ENCODE data around the gene FTSJ3.

FTSJ3 gene

DNA sequence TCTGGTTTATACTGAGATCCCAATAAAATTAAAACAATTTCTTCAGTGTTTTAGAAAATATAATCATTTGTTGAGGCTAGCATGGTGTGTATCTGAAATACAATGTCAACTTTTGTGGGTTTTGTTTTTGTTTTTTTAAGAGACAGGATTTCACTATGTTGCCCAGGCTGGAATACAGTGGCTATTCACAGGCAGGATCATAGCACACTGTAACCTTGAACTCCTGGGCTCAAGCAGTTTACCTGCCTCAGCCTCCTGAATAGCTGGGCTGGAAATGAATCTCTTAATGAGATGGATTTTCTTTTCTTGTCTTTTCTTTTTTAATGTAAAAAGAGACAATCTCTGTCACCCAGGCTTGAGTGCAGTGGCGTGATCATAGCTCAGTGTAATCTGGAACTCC, 41.3 kb downstream of the FTSJ3 start:
- DNase-seq (ENCODE audit: low read depth) = no peak

DNA sequence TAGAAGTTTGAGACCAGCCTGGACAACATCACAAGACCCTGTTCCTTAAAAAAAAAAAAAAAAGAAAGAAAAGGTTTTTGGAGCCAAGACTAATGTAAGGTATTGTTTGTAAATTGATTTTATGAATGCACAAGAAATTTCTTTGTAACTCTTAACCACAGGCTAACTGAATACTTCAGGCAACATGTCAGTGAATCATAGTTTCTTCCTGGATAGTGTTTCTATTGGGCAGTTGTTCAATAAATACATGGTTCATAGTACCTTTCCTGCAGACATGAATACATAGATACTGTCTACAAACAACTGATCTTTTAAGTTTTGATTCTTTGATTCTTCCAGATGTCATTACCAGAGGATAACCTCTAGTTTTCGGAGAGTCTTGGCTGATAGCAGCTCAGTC, 41.9 kb downstream of the FTSJ3 start:
- no peak for DNase-seq (ENCODE audit: low read depth)

DNA sequence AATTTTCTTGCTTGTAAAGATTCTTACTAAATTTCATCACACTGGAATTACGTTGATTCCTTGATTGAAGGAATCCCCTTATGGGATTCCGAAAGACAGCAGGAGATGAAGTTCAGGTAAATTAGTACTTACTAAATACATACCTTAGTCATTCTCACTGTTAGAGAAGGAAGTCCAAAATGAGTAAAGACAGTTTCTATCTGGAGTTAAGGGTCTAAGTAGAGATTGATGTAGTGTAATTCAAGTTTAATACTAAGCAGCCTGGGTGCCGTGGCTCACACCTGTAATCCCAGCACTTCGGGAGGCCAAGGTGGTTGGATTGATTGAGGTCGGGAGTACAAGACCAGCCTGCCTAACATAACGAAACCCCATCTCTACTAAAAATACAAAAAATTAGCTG, 43.9 kb downstream of the FTSJ3 start:
- DNase-seq (ENCODE audit: low read depth) = no peak

DNA sequence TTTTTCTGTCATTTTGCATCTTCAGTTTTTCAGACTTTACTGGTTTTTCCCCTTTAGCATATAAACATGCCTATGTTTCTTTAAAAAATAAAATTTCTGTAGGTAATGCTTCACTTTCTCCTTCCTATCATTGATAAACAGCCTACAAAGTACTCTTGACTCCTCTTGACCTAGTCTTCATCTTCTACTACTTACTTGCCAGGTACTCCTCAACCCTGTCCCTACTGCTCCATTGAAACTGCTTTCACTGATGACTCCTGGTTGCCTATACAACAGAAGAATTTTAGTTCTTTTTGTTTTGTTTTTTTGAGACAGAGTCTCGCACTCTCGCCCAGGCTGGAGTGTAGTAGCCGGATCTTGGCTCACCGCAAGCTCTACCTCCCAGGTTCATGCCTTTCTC, 46.5 kb downstream of the FTSJ3 start:
- no peak for DNase-seq (ENCODE audit: low read depth)

DNA sequence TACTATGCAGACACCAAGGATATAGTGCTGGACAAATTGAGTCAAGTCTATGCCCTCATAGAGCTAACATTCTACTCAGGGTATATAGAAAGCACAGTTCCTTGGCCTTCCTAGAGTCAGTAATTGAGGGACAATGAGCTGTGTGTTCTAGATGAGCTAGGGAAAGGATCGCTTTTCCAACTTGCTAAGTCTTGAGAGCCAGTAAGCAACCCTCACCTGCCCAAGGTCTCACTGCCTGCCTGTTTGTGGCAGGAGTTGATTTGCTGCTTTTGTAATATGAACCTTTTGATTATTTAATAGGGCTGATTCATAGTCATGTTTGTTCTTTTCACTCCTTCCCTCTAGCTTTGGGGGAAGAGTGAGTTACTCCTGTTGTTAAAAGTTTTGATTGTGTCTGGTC, 47.0 kb downstream of the FTSJ3 start:
- no peak for DNase-seq (ENCODE audit: low read depth)

DNA sequence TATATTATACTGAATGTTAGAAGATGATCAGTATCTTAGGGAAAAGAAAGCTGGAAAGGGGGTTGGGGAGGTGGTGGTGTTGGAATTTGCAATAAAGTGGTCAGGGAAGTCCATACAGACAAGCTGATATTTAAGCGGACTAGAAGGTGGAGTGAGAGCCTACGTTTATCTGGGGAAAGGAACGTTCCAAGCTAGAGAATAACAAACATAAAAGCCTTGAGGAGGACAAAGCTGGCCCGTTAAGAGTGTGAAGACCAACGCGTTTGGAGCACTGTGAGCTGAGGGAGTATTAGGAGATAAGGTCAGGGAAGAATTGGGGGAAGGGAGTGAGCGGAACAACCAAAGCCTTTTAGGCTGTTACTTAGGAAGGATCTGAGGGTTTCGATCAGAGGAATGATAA, 52.0 kb downstream of the FTSJ3 start:
- no peak for DNase-seq (ENCODE audit: low read depth)

DNA sequence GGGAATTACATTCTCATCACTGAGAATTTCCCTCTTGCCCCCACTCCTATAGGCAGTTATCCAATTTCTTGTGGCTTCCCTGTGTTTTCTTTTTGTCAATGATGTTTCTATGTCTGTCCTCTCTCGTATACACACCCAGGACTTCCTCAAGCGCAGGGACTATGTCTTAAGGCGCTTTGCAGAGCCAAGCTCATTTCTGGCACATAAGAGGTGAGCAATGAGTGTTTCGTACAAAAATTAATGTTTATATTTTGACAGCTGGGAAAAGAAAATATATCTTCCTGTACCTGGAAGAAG, 52.5 kb downstream of the FTSJ3 start:
- no peak for DNase-seq (ENCODE audit: low read depth)

DNA sequence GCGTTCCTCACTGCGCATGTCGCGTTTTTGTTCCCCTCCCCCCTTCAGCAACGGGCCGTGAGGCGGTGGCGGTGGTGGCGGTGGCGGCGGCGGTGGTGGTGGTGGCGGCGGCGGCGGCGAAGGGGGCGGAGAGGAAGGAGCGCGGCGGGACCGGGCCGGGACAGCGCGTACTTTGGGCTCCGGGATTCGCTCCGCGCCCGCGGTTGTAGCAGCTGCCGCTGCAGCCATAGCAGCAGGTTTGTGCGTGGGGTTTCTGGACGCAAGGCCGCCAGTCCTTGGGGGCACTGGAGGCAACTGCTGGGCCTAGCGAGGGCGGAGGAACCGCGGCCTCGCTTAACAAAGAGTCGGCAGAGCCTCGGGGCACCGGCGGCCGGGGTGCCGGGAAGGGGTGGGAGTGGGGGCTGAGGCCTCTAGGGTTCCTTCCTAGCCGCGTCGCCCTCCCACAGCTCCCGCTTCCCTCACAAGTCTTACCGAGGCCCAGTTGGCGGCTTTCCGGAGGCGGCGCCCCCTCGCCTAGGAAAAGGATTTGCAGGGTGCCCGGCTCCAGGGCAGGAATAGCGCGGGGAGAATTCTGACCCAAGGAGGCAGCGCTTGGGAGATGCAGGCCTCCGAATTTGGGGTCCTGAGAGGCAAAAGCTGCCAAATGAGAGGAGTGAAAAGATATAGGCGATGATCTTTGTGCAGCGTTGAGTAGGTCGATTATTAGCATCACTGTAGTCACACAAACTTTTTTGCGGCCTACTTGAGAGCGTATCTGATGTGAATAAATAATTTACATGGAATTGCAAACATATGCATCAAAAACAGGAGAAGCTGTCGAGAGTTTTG, 53.1 kb downstream of the FTSJ3 start, which contains the start of gene DDX42:
Gene DDX42 (plus strand): TSS at position 30 of the 828 bp plus-strand sequence. CDS start 12,880 bp downstream, outside the sequence.
- peak; percentile 84 for DNase-seq (ENCODE audit: low read depth)

DNA sequence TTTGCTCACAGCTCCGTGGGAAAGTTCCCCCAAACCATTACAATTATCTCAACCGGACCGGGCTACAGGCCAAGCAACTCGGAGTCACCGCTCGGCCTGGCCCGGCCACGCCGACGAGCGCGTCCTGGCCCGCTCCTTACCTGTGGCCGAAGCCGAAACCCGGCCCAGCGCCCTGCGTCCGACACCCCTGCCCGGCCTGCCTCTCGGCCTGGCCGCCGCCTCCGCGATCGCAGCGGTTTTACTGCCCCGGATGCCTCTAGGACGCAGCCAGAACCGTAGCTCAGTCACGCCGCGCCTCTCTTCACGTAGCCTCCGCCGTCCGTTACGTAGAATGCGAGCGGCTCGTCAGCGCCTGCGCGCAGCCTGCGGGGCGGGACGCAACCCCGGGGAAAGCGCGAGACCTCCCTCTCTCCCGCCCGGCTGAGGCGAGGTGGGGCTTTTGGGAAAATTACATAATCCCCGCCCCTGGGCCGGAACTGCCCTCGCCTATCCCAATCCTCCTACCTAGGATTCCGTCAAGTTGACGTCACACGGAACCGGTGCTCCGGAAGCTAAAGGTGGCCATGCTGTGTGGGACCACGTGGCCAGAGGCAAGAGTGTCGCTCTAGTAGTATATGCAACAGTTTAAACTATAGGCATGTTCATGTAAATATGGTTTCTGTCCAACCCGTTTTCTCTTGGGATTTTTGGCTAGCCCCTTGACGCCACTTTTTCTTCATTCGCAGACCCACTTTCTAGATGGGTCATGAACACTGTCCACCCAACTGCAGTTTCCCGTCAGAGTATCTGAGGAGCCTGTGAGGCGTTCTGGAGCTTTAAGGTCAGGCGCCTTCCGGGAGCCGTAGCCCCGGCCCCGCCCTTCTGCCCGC, 54.0 kb downstream of the FTSJ3 start, which contains the start of gene CCDC47:
Gene CCDC47 (minus strand): TSS at position 326 of the 869 bp plus-strand sequence. CDS start 7,422 bp downstream, outside the sequence.
- DNase-seq (ENCODE audit: low read depth) = peak; percentile 96

DNA sequence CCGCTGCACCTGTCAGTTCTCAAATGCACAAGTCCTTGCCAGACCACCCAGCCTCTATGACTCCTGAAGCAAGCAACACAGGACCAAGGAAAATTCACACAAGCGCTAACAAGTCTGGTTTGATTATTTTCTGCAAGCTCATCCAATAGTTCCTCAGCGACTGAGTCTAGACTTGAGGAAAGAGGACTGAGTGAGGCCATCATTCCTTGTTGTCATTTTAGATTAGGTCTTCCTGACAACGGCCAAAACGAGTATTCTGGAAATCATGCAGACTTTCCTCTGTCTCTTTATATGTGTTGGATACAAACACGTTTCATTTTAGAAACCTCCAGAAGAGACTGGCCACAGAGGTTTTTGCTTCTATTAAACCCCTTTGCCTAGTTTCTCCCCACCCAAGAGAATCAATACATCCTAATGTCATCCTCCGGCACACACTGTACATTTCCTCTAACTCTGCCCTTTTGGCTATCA, 54.6 kb downstream of the FTSJ3 start:
- DNase-seq (ENCODE audit: low read depth) = no peak

Data from activated gamma-delta T cell treated with anti-CD3 and anti-CD28 coated beads, Interleukin-2, amount 50 U/mL, for 16 hours (primary cell).